Keratinocyte (primary cell): ENCODE results near the gene IPO13.

Experiments
- CTCF ChIP-seq, 3 experiments: IDR thresholded peaks in 1 of 3; conservative IDR thresholded peaks in 1 of 3; optimal IDR thresholded peaks in 1 of 3; 2 replicates in 2 of 3; 3 replicates in 1 of 3; pipeline versions ENCODE3 to v1.5.1; 2011; ENCODE audit warnings: low read length in 3 of 3, mild to moderate bottlenecking in 3 of 3, moderate library complexity in 2 of 3, control low read depth in 1 of 3, inconsistent platforms in 1 of 3; ENCODE audit not compliant: insufficient read depth in 2 of 3; ENCODE audit errors: extremely low read depth in 1 of 3
- EZH2 ChIP-seq: IDR thresholded peaks from one replicate; pipeline ENCODE4 v1.6.1; 2012; ENCODE audit warnings: inconsistent platforms, mild to moderate bottlenecking, low read length, moderate library complexity

- TF ChIP-seq CTCF (optimal IDR thresholded peaks at IDR 0.05 in 1 of 3, IDR thresholded peaks at IDR 0.05 in 1 of 3, conservative IDR thresholded peaks at IDR 0.05 in 1 of 3; ENCODE audit: extremely low read depth in 1 of 3, insufficient read depth in 2 of 3, low read length in 3 of 3) (no peak), EZH2 (no peak)
Measured at GRCh38 chr1:43938383-43938782, 8.4 kb upstream of the IPO13 start.
